ENCODE data around the gene ATRNL1. TPM values are rescaled to one million over a fixed set of nuclear protein-coding genes. Genes with fewer than 3 reads are reported as not detected.

Gene ATRNL1
- total RNA-seq, 1 donor from 2014 or later = 7.8 TPM

DNA sequence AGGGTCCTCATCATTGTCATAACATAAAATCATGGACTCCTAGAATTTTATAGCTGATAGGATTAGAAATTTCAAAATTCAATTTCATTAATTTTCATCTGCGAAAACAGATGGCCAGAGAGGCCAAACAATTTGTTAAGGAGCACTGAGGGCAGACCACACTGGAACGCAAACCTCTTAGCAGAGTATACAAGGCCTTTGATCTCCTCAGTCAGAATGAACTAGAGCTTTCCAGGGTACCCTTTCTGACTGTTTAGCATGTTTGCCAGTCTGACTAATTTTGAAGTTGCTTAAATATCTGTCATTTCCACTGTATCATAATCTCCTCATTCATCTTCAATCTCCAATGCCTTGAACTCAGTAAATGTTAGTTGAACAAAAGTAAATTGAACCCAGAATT lies 41.9 kb upstream of the ATRNL1 start:
- Histone ChIP-seq H3K9ac (ENCODE audit: low read depth in 1 of 3, low read length in 3 of 3) (no peak overlapping the region), H3K4me3 (ENCODE audit: low read length in 3 of 3) (no peak overlapping the region), H3K9me3 (ENCODE audit: control insufficient read depth in 3 of 3, low read length in 3 of 3) (no peaks in the 10 kb centered on the region), H3K27me3 (ENCODE audit: control insufficient read depth in 3 of 3, insufficient read depth in 3 of 3, low read length in 3 of 3) (no peaks in the 10 kb centered on the region), H3K4me1 (ENCODE audit: control insufficient read depth in 3 of 3, insufficient read depth in 3 of 3, low read length in 3 of 3) (peaks cover 0 to 5% (median 0%) of the 10 kb centered on the region in 3 donors), H3K27ac (ENCODE audit: low read depth, low read length) (no peak overlapping the region), H3K36me3 (ENCODE audit: control insufficient read depth in 3 of 3, insufficient read depth in 3 of 3, low read length in 3 of 3) (no peaks in the 10 kb centered on the region)

DNA sequence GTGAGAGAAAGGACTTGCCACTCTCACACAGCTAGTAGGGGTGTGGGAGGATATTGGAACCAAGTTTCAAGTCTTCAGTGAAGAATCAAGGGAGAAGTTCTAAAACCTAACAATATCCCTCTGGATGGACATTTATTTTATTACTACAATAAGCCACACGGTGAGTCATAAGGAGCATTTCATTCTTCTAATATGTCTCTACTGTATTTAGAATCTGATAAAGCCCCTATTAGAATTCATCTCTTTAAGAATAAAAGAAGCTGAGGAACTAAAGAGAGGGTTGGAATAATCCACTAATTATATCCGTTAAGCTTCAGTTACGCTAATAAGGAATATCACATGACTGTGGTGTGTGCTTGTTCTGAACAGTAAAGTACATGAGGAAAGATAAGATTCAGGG lies 40.9 kb upstream of the ATRNL1 start:
- Histone ChIP-seq H3K9ac (ENCODE audit: low read depth in 1 of 3, low read length in 3 of 3) (no peak overlapping the region), H3K4me1 (ENCODE audit: control insufficient read depth in 3 of 3, insufficient read depth in 3 of 3, low read length in 3 of 3) (no peaks in the 10 kb centered on the region), H3K9me3 (ENCODE audit: control insufficient read depth in 3 of 3, low read length in 3 of 3) (no peaks in the 10 kb centered on the region), H3K4me3 (ENCODE audit: low read length in 3 of 3) (no peak overlapping the region), H3K27ac (ENCODE audit: low read depth, low read length) (no peak overlapping the region), H3K27me3 (ENCODE audit: control insufficient read depth in 3 of 3, insufficient read depth in 3 of 3, low read length in 3 of 3) (no peaks in the 10 kb centered on the region), H3K36me3 (ENCODE audit: control insufficient read depth in 3 of 3, insufficient read depth in 3 of 3, low read length in 3 of 3) (no peaks in the 10 kb centered on the region)

DNA sequence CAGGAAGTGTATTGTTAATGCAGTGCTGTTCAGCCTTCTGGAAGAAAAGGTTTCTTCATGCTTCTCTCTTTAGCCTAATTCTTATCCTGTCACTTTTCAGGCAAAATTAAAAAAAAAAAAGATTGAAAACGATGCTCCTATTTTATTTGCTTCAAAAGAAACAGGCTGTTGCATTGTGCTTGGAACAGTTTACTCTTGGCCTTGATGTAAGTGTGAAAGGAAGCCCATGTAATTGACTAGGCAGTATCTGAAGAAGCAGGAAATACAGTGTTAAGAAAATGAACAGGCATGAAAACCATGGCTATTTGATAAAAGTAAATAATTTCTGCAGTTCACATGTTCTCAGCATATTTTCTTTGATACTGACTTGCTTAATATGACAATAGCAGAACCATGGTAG lies 40.4 kb upstream of the ATRNL1 start:
- H3K36me3 ChIP-seq (ENCODE audit: control insufficient read depth in 3 of 3, insufficient read depth in 3 of 3, low read length in 3 of 3) = no peaks in the 10 kb centered on the region
- H3K27ac ChIP-seq (ENCODE audit: low read depth, low read length) = no peak overlapping the region
- H3K4me3 ChIP-seq (ENCODE audit: low read length in 3 of 3) = no peak overlapping the region
- no peaks in the 10 kb centered on the region for H3K9me3 ChIP-seq (ENCODE audit: control insufficient read depth in 3 of 3, low read length in 3 of 3)
- no peaks in the 10 kb centered on the region for H3K27me3 ChIP-seq (ENCODE audit: control insufficient read depth in 3 of 3, insufficient read depth in 3 of 3, low read length in 3 of 3)
- no peak overlapping the region for H3K9ac ChIP-seq (ENCODE audit: low read depth in 1 of 3, low read length in 3 of 3)
- no peaks in the 10 kb centered on the region for H3K4me1 ChIP-seq (ENCODE audit: control insufficient read depth in 3 of 3, insufficient read depth in 3 of 3, low read length in 3 of 3)

- Histone ChIP-seq H3K9ac (ENCODE audit: low read depth in 1 of 3, low read length in 3 of 3) (no peak overlapping the region), H3K27ac (ENCODE audit: low read depth, low read length) (no peak overlapping the region), H3K9me3 (ENCODE audit: control insufficient read depth in 3 of 3, low read length in 3 of 3) (no peaks in the 10 kb centered on the region), H3K27me3 (ENCODE audit: control insufficient read depth in 3 of 3, insufficient read depth in 3 of 3, low read length in 3 of 3) (no peaks in the 10 kb centered on the region), H3K4me1 (ENCODE audit: control insufficient read depth in 3 of 3, insufficient read depth in 3 of 3, low read length in 3 of 3) (no peaks in the 10 kb centered on the region), H3K36me3 (ENCODE audit: control insufficient read depth in 3 of 3, insufficient read depth in 3 of 3, low read length in 3 of 3) (no peaks in the 10 kb centered on the region), H3K4me3 (ENCODE audit: low read length in 3 of 3) (no peak overlapping the region)
These were observed 37.0 kb upstream of the ATRNL1 start for GRCh38 chr10:115056186-115056585.

GRCh38 chr10:115059301-115059898 lies 33.8 kb upstream of the ATRNL1 start:
- H3K36me3 ChIP-seq (ENCODE audit: control insufficient read depth in 3 of 3, insufficient read depth in 3 of 3, low read length in 3 of 3) = no peaks in the 10 kb centered on the region
- no peaks in the 10 kb centered on the region for H3K9me3 ChIP-seq (ENCODE audit: control insufficient read depth in 3 of 3, low read length in 3 of 3)
- H3K27me3 ChIP-seq (ENCODE audit: control insufficient read depth in 3 of 3, insufficient read depth in 3 of 3, low read length in 3 of 3) = no peaks in the 10 kb centered on the region
- no peak overlapping the region for H3K27ac ChIP-seq (ENCODE audit: low read depth, low read length)
- H3K4me3 ChIP-seq (ENCODE audit: low read length in 3 of 3) = no peak overlapping the region
- H3K9ac ChIP-seq (ENCODE audit: low read depth in 1 of 3, low read length in 3 of 3) = no peak overlapping the region
- H3K4me1 ChIP-seq (ENCODE audit: control insufficient read depth in 3 of 3, insufficient read depth in 3 of 3, low read length in 3 of 3) = no peaks in the 10 kb centered on the region

- no peak overlapping the region for H3K4me3 ChIP-seq (ENCODE audit: low read length in 3 of 3)
- no peaks in the 10 kb centered on the region for H3K36me3 ChIP-seq (ENCODE audit: control insufficient read depth in 3 of 3, insufficient read depth in 3 of 3, low read length in 3 of 3)
- no peak overlapping the region for H3K9ac ChIP-seq (ENCODE audit: low read depth in 1 of 3, low read length in 3 of 3)
- H3K4me1 ChIP-seq (ENCODE audit: control insufficient read depth in 3 of 3, insufficient read depth in 3 of 3, low read length in 3 of 3) = no peaks in the 10 kb centered on the region
- no peaks in the 10 kb centered on the region for H3K9me3 ChIP-seq (ENCODE audit: control insufficient read depth in 3 of 3, low read length in 3 of 3)
- no peak overlapping the region for H3K27ac ChIP-seq (ENCODE audit: low read depth, low read length)
- no peaks in the 10 kb centered on the region for H3K27me3 ChIP-seq (ENCODE audit: control insufficient read depth in 3 of 3, insufficient read depth in 3 of 3, low read length in 3 of 3)
These were observed 29.2 kb upstream of the ATRNL1 start for GRCh38 chr10:115063701-115064658.

DNA sequence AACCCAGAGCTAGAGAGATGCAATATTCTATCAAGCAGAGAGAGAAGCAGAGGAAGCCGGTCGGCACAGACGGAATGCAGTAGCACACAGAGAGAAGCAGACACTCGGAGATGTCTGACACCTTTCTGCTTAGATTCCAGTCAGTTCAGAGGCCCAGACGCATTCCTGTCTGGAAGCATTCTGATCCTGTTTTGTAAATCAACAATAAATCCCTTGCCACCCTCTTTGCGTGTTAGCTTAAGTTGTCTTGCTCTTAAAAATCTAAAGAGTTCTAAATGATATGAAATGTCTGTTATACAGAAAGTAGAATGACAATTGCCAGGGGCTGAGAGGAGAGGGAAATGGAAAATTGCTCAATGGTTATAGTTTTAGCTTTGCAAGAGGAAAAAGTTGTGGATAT lies 27.4 kb upstream of the ATRNL1 start:
- Histone ChIP-seq H3K4me3 (ENCODE audit: low read length in 3 of 3) (no peak overlapping the region), H3K27ac (ENCODE audit: low read depth, low read length) (no peak overlapping the region), H3K27me3 (ENCODE audit: control insufficient read depth in 3 of 3, insufficient read depth in 3 of 3, low read length in 3 of 3) (no peaks in the 10 kb centered on the region), H3K36me3 (ENCODE audit: control insufficient read depth in 3 of 3, insufficient read depth in 3 of 3, low read length in 3 of 3) (no peaks in the 10 kb centered on the region), H3K9me3 (ENCODE audit: control insufficient read depth in 3 of 3, low read length in 3 of 3) (no peaks in the 10 kb centered on the region), H3K4me1 (ENCODE audit: control insufficient read depth in 3 of 3, insufficient read depth in 3 of 3, low read length in 3 of 3) (no peaks in the 10 kb centered on the region), H3K9ac (ENCODE audit: low read depth in 1 of 3, low read length in 3 of 3) (no peak overlapping the region)

GRCh38 chr10:115066528-115066927 lies 26.6 kb upstream of the ATRNL1 start:
- no peaks in the 10 kb centered on the region for H3K36me3 ChIP-seq (ENCODE audit: control insufficient read depth in 3 of 3, insufficient read depth in 3 of 3, low read length in 3 of 3)
- H3K4me3 ChIP-seq (ENCODE audit: low read length in 3 of 3) = no peak overlapping the region
- no peaks in the 10 kb centered on the region for H3K4me1 ChIP-seq (ENCODE audit: control insufficient read depth in 3 of 3, insufficient read depth in 3 of 3, low read length in 3 of 3)
- H3K27ac ChIP-seq (ENCODE audit: low read depth, low read length) = no peak overlapping the region
- no peaks in the 10 kb centered on the region for H3K27me3 ChIP-seq (ENCODE audit: control insufficient read depth in 3 of 3, insufficient read depth in 3 of 3, low read length in 3 of 3)
- H3K9ac ChIP-seq (ENCODE audit: low read depth in 1 of 3, low read length in 3 of 3) = no peak overlapping the region
- no peaks in the 10 kb centered on the region for H3K9me3 ChIP-seq (ENCODE audit: control insufficient read depth in 3 of 3, low read length in 3 of 3)

DNA sequence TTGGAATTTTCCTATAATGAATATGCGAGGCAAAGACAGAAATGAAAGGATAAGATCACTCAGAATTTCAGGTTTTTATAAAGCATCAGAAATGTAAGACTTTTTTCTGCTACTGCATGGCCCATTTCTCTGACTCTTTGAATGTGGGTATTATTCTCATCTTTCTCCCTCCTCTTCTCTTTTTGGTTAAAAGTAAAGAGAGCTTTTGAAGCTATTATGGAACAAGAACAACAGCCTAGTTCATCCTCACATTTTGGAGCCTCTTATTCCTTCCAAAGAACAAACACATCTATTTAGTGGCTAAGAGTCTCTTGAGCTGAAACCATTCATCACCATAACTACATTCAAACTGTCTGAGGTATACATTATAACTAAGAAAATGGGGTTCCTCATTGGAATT lies 19.4 kb upstream of the ATRNL1 start:
- Histone ChIP-seq H3K27me3 (ENCODE audit: control insufficient read depth in 3 of 3, insufficient read depth in 3 of 3, low read length in 3 of 3) (no peaks in the 10 kb centered on the region), H3K27ac (ENCODE audit: low read depth, low read length) (no peak overlapping the region), H3K36me3 (ENCODE audit: control insufficient read depth in 3 of 3, insufficient read depth in 3 of 3, low read length in 3 of 3) (no peaks in the 10 kb centered on the region), H3K4me3 (ENCODE audit: low read length in 3 of 3) (no peak overlapping the region), H3K4me1 (ENCODE audit: control insufficient read depth in 3 of 3, insufficient read depth in 3 of 3, low read length in 3 of 3) (no peaks in the 10 kb centered on the region), H3K9ac (ENCODE audit: low read depth in 1 of 3, low read length in 3 of 3) (no peak overlapping the region), H3K9me3 (ENCODE audit: control insufficient read depth in 3 of 3, low read length in 3 of 3) (peaks cover 0 to 2% (median 0%) of the 10 kb centered on the region in 3 donors)

GRCh38 chr10:115082506-115082905 lies 10.7 kb upstream of the ATRNL1 start:
- no peaks in the 10 kb centered on the region for H3K27me3 ChIP-seq (ENCODE audit: control insufficient read depth in 3 of 3, insufficient read depth in 3 of 3, low read length in 3 of 3)
- no peak overlapping the region for H3K27ac ChIP-seq (ENCODE audit: low read depth, low read length)

More at GRCh38 chr10:115082506-115082905, 10.7 kb upstream of the ATRNL1 start:
- H3K4me3 ChIP-seq (ENCODE audit: low read length in 3 of 3) = no peak overlapping the region
- peaks cover 0 to 7% (median 0%) of the 10 kb centered on the region in 3 donors for H3K9me3 ChIP-seq (ENCODE audit: control insufficient read depth in 3 of 3, low read length in 3 of 3)
- H3K4me1 ChIP-seq (ENCODE audit: control insufficient read depth in 3 of 3, insufficient read depth in 3 of 3, low read length in 3 of 3) = peaks cover 0 to 8% (median 2%) of the 10 kb centered on the region in 3 donors
- no peak overlapping the region for H3K9ac ChIP-seq (ENCODE audit: low read depth in 1 of 3, low read length in 3 of 3)
- H3K36me3 ChIP-seq (ENCODE audit: control insufficient read depth in 3 of 3, insufficient read depth in 3 of 3, low read length in 3 of 3) = no peaks in the 10 kb centered on the region

All from skeletal muscle tissue (tissue), 4 donors.